GM12878 (cell line): Measurements from ENCODE around the gene BRCA2. TPM values are rescaled to one million over a fixed set of nuclear protein-coding genes. Genes with fewer than 3 reads are reported as not detected.

ENCODE experiments used
- ATAC-seq: fragments of 200-7000 bp; cut with Tn5 transposase; 3 replicates; pipeline ENCODE4 v1.9.1; 2020; ENCODE audit warnings: mild to moderate bottlenecking, moderate library complexity
- BruUV-seq: library from RNA; stranded (reverse); fragments of 400-500 nt; replicated peaks from 2 replicates; lab custom pipeline; 2021; lab: Mats Ljungman, UMichigan
- CTCF ChIA-PET: fragments of 300-600 bp; sonication (Branson Sonifier 250); formaldehyde crosslinking; extraction: SDS; loops from one replicate; lab custom pipeline; 2021; ENCODE audit warnings: inconsistent platforms; lab: Yijun Ruan, JAX
- POLR2A ChIA-PET: fragments of 350-600 bp; formaldehyde crosslinking; extraction: SDS; loops from one replicate; lab custom pipeline; 2021; ENCODE audit warnings: inconsistent platforms; lab: Charles Lee
- RAD21 ChIA-PET: fragments of 300-600 bp; sonication (Branson Sonifier 250); formaldehyde crosslinking; loops from one replicate; lab custom pipeline; 2023; ENCODE audit warnings: antibody characterized with exemption; ENCODE audit not compliant: unreplicated experiment; lab: Charles Lee
- SMC1A ChIA-PET: fragments of 300-600 bp; sonication (Branson Sonifier 250); formaldehyde crosslinking; loops from one replicate; lab custom pipeline; 2023; ENCODE audit not compliant: unreplicated experiment, uncharacterized antibody; lab: Charles Lee
- DNase-seq: peaks from one replicate; pipeline ENCODE4 v3.0.0-alpha.2; 2011; ENCODE audit warnings: low read depth, low spot score
- FAIRE-seq: peaks from 3 replicates; lab custom pipeline; 2011; peaks lifted over from hg19 to GRCh38; lab: Jason Lieb, UNC
- H2AFZ ChIP-seq: 2 replicates; pipeline ENCODE4 v1.6.0; 2011; ENCODE audit warnings: low read depth, low read length, control low read depth; ENCODE audit not compliant: control insufficient read depth
- H3K27ac ChIP-seq: 2 replicates; pipeline ENCODE4 v1.5.1; 2011; ENCODE audit warnings: control low read depth; ENCODE audit not compliant: control insufficient read depth, insufficient read depth
- H3K27me3 ChIP-seq, 2 experiments: replicated peaks in 1 of 2; 2 replicates each; pipeline versions ENCODE4 v1.6.0 to v1.6.1; 2011; ENCODE audit warnings: low read length in 1 of 2; ENCODE audit not compliant: control insufficient read depth in 2 of 2, insufficient read depth in 2 of 2
- H3K36me3 ChIP-seq, 2 experiments: 2 replicates each; pipeline ENCODE4 v1.5.1; 2011; ENCODE audit warnings: low read length in 1 of 2; ENCODE audit not compliant: control insufficient read depth in 2 of 2, insufficient read depth in 2 of 2
- H3K4me1 ChIP-seq: 2 replicates; pipeline ENCODE4 v1.6.1; 2011; ENCODE audit warnings: mild to moderate bottlenecking, low read length, moderate library complexity, mixed read lengths; ENCODE audit not compliant: control insufficient read depth, insufficient read depth
- H3K4me2 ChIP-seq: 2 replicates; pipeline ENCODE4 v1.6.0; 2011; ENCODE audit warnings: control low read depth; ENCODE audit not compliant: control insufficient read depth, insufficient read depth
- H3K4me3 ChIP-seq: fragments of 200-600 bp; sonication (generic); 2 replicates; pipeline ENCODE4 v1.5.1; 2016
- H3K79me2 ChIP-seq: 2 replicates; pipeline ENCODE4 v1.6.0; 2011; ENCODE audit warnings: low read length; ENCODE audit not compliant: control insufficient read depth, insufficient read depth
- H3K9ac ChIP-seq: 2 replicates; pipeline ENCODE4 v1.8.0; 2011; ENCODE audit warnings: low read length, control low read depth, mixed read lengths; ENCODE audit not compliant: control insufficient read depth, insufficient read depth
- H3K9me3 ChIP-seq: replicated peaks from 3 replicates; pipeline ENCODE4 v1.5.1; 2011; ENCODE audit warnings: mild to moderate bottlenecking, low read length; ENCODE audit not compliant: control insufficient read depth, insufficient read depth
- H4K20me1 ChIP-seq: 2 replicates; pipeline ENCODE4 v1.6.0; 2011; ENCODE audit not compliant: control insufficient read depth, insufficient read depth
- ATF2 ChIP-seq: IDR thresholded peaks from 2 replicates; pipeline ENCODE4 v1.6.1; 2012; ENCODE audit warnings: low read length, inconsistent platforms
- CUX1 ChIP-seq: IDR thresholded peaks from 2 replicates; pipeline ENCODE4 v1.6.1; 2012; ENCODE audit warnings: improper control_type of control experiment, low read depth, low read length; ENCODE audit not compliant: insufficient replicate concordance
- JUNB ChIP-seq: IDR thresholded peaks from 2 replicates; pipeline ENCODE4 v1.6.1; 2016; ENCODE audit warnings: antibody characterized with exemption, mild to moderate bottlenecking
- NFXL1 ChIP-seq: fragments of 450-650 bp; IDR thresholded peaks from 2 replicates; pipeline ENCODE4 v1.6.1; 2017; ENCODE audit warnings: antibody characterized with exemption, mild to moderate bottlenecking, borderline replicate concordance
- RUNX3 ChIP-seq: IDR thresholded peaks from 2 replicates; pipeline ENCODE4 v1.6.1; 2012; ENCODE audit warnings: low read length, inconsistent platforms
- SRF ChIP-seq, 2 experiments: IDR thresholded peaks; 2 replicates each; pipeline ENCODE4 v1.6.1; 2011; ENCODE audit warnings: low read depth in 2 of 2, low read length in 2 of 2, mild to moderate bottlenecking in 1 of 2, moderate library complexity in 1 of 2
- TCF3 ChIP-seq: IDR thresholded peaks from 2 replicates; pipeline ENCODE4 v1.6.1; 2012; ENCODE audit warnings: low read depth, mild to moderate bottlenecking, low read length, borderline replicate concordance; ENCODE audit not compliant: insufficient read depth
- WGBS: methylation state at CpG from one replicate; pipeline ENCODE4 v1.1.6; 2016; ENCODE audit warnings: low lambda C conversion rate; ENCODE audit not compliant: insufficient replicate concordance, insufficient coverage; ENCODE audit errors: missing lambda C conversion rate; 5-methylcytosine and 5-hydroxymethylcytosine counted together
- in situ Hi-C: fragments of 300-500 bp; cut with MboI; formaldehyde crosslinking; loops from 9 replicates; pipeline ENCODE4 v1.14.3; 2018; ENCODE audit warnings: mixed read lengths
- intact Hi-C: fragments of 100-400 bp; cut with micrococcal nuclease; formaldehyde crosslinking; loops from one replicate; pipeline ENCODE4 v1.14.2; 2022; ENCODE audit not compliant: unreplicated experiment
- polyA plus RNA-seq, 11 experiments: library from polyadenylated mRNA; depleted of rRNA in 4 of 11; unstranded in 6 of 11; stranded (reverse) in 5 of 11; fragments of >200 nt; fragmentation: Nextera tagmentation in 4 of 11; fragmentation: Illumina TruSeq in 1 of 11; extraction: Ambion mirVana in 4 of 11; extraction: Trizol in 1 of 11; gene quantifications; 1 replicate in 1 of 11; 2 replicates in 10 of 11; pipeline versions ENCODE4 v1.2.1 to v1.2.3, GENCODE V29; 2011 to 2016; ENCODE audit warnings: inconsistent platforms in 2 of 11, missing spikeins in 2 of 11, low read depth in 1 of 11
- total RNA-seq, 4 experiments: library from RNA; depleted of rRNA in 3 of 4; stranded (reverse); fragments of >200 nt in 3 of 4; fragmentation: Illumina TruSeq in 1 of 4; extraction: Trizol in 1 of 4; gene quantifications; 2 replicates each; pipeline versions ENCODE4 v1.2.1 to v1.2.3, GENCODE V29; 2013 to 2021

BRCA2 gene
- total and polyA plus RNA-seq, 10 of the 15 experiments (the other 5 are each of a cell fraction or from before 2014, with no cell fraction given): 7.6 to 42.2 (median 23.9) TPM

GRCh38 chr13:32385410-32385809 is 70.1 kb downstream of the BRCA2 start:
- CTCF ChIA-PET: interaction anchor here (0.9 kb wide), 1 partner anchor 43 kb away, joined by 3 read pairs; the partner anchor contains the start of gene N4BP2L1
- SMC1A ChIA-PET: interaction anchor here (1.1 to 1.7 kb wide), 5 partner anchors 12 to 196 kb away, joined by 3 to 7 read pairs (median 5); partner anchors contain the start of gene N4BP2L1
- in situ Hi-C loops: no loop called here

GRCh38 chr13:32390048-32390447 is 74.7 kb downstream of the BRCA2 start:
- Histone ChIP-seq H4K20me1 (no peaks in the 10 kb centered on the region), H3K27me3 (no peaks in the 10 kb centered on the region), H3K9ac (no peak overlapping the region), H3K79me2 (no peaks in the 10 kb centered on the region), H3K36me3 (peaks cover 0 to 4% of the 10 kb centered on the region in 2 experiments; a peak in 2 of 4 replicates), H3K27ac (peak overlapping the region; percentile 26; the same call in 1 of the 2 replicates), H2AFZ (peak overlapping the region; percentile 12; the same call in 1 of the 2 replicates), H3K4me2 (peak overlapping the region; percentile 46; the same call in 1 of the 2 replicates), H3K4me1 (no peaks in the 10 kb centered on the region; the same call in 1 of the 2 replicates), H3K4me3 (no peak overlapping the region), H3K9me3 (no peaks in the 10 kb centered on the region)
- BruUV-seq: no TSS peak
- TF ChIP-seq CUX1 (no peak), RUNX3 (peak; percentile 67), ATF2 (peak; percentile 27; the same call in 1 of the 2 replicates), TCF3 (no peak), JUNB (peak; percentile 22; the same call in 1 of the 2 replicates)
- DNase-seq (no peak), ATAC-seq (peak; percentile 86), FAIRE-seq (no peak)
- ChIA-PET SMC1A (interaction anchor here (0.7 to 1.7 kb wide), 8 partner anchors 9 to 198 kb away, joined by 3 to 5 read pairs (median 3); no protein-coding TSS in a partner anchor), RAD21 (interaction anchor here (1.3 kb wide), 1 partner anchor 191 kb away, joined by 4 read pairs; no protein-coding TSS in a partner anchor), CTCF (interaction anchor here (1.0 to 3.1 kb wide), 8 partner anchors 9 to 191 kb away, joined by 3 to 11 read pairs (median 3); no protein-coding TSS in a partner anchor), POLR2A (interaction anchor here (1.1 kb wide), 1 partner anchor 75 kb away, joined by 4 read pairs; the partner anchor contains the start of genes BRCA2 and ZAR1L)
- WGBS: 73% methylated on average over 4 of the region's 4 CpGs
- in situ Hi-C loops (no loop called here), intact Hi-C loops (no loop called here)

More at GRCh38 chr13:32385410-32385809, 70.1 kb downstream of the BRCA2 start:
- POLR2A ChIA-PET: no interaction called here
- Histone ChIP-seq H3K79me2 (no peaks in the 10 kb centered on the region), H3K9ac (no peak overlapping the region), H3K4me3 (no peak overlapping the region), H4K20me1 (no peaks in the 10 kb centered on the region), H3K4me2 (no peak overlapping the region), H3K27me3 (no peaks in the 10 kb centered on the region), H2AFZ (no peak overlapping the region), H3K27ac (no peak overlapping the region), H3K4me1 (no peaks in the 10 kb centered on the region; the same call in 1 of the 2 replicates), H3K36me3 (peaks cover 3 to 11% of the 10 kb centered on the region in 2 experiments), H3K9me3 (no peaks in the 10 kb centered on the region)
- TF ChIP-seq NFXL1: no peak
- TF ChIP-seq SRF (IDR thresholded peaks at IDR 0.05; ENCODE audit: low read depth in 2 of 2, low read length in 2 of 2): 0 out of 4 replicates have a peak, but pooled peaks of 1 of the 2 experiments have one; percentile 37
- FAIRE-seq (no peak), DNase-seq (no peak), ATAC-seq (no peak)
- intact Hi-C loops: no loop called here
- RAD21 ChIA-PET: interaction anchor here (1.2 kb wide), 1 partner anchor 58 kb away, joined by 5 read pairs; no protein-coding TSS in a partner anchor
- no TSS peak for BruUV-seq
